HEK293 (cell line): ENCODE results near the gene GCNT1.
"Not testable (repeated sequence)": the region's sequence is repeated elsewhere in the genome, so short reads cannot be mapped to it uniquely, and the experiment has no call there.

Experiments
- CTCF ChIA-PET: fragments of 350-600 bp; formaldehyde crosslinking; extraction: SDS; loops from one replicate; lab custom pipeline; 2021; ENCODE audit warnings: antibody characterized with exemption; lab: Yijun Ruan, JAX
- POLR2A ChIA-PET: fragments of 300-600 bp; formaldehyde crosslinking; extraction: SDS; loops from one replicate; lab custom pipeline; 2020; ENCODE audit warnings: antibody characterized with exemption, inconsistent platforms; lab: Yijun Ruan, JAX
- H3K27ac ChIP-seq: fragments of 200-500 bp; sonication (Bioruptor generic); 2 replicates; pipeline ENCODE4 v1.5.1; 2014; ENCODE audit warnings: low read depth, low read length, control low read depth, inconsistent platforms; ENCODE audit errors: extremely low read depth
- H3K36me3 ChIP-seq, 2 experiments: fragments of 200-500 bp in 1 of 2; sonication (Bioruptor generic) in 1 of 2; 1 replicate in 1 of 2; 2 replicates in 1 of 2; pipeline ENCODE4 v1.5.1; 2014 to 2017; ENCODE audit warnings: inconsistent platforms in 2 of 2, low read length in 2 of 2; ENCODE audit not compliant: control insufficient read depth in 2 of 2, insufficient read depth in 1 of 2
- H3K4me1 ChIP-seq: fragments of 200-500 bp; sonication (Bioruptor generic); 2 replicates; pipeline ENCODE4 v1.5.1; 2014; ENCODE audit warnings: mild to moderate bottlenecking, low read length, inconsistent platforms; ENCODE audit not compliant: control insufficient read depth, insufficient read depth
- H3K4me3 ChIP-seq: 2 replicates; pipeline ENCODE4 v1.5.1; 2011; ENCODE audit warnings: low read depth, mild to moderate bottlenecking, control low read depth, low read length, moderate library complexity
- H3K9me3 ChIP-seq: fragments of 200-500 bp; sonication (Bioruptor generic); 2 replicates; pipeline ENCODE4 v1.5.1; 2014; ENCODE audit warnings: low read depth, low read length, inconsistent platforms; ENCODE audit not compliant: control insufficient read depth, insufficient read depth
- FEZF1 ChIP-seq: fragments of 450-650 bp; formaldehyde crosslinking; IDR thresholded peaks from 2 replicates; pipeline ENCODE4 v1.5.1; 2016; ENCODE audit warnings: missing biosample characterization, missing genetic modification characterization
- SCRT1 ChIP-seq: fragments of 450-650 bp; formaldehyde crosslinking; IDR thresholded peaks from 2 replicates; pipeline ENCODE4 v1.5.1; 2016; ENCODE audit warnings: missing biosample characterization, missing genetic modification characterization, borderline replicate concordance
- SCRT2 ChIP-seq: fragments of 450-650 bp; formaldehyde crosslinking; IDR thresholded peaks from 2 replicates; pipeline ENCODE4 v1.5.1; 2016; ENCODE audit warnings: missing biosample characterization, missing genetic modification characterization
- WT1 ChIP-seq: fragments of 450-650 bp; formaldehyde crosslinking; IDR thresholded peaks from 2 replicates; pipeline ENCODE4 v1.5.1; 2016; ENCODE audit warnings: missing biosample characterization, missing genetic modification characterization
- ZBTB7A ChIP-seq: fragments of 450-650 bp; formaldehyde crosslinking; IDR thresholded peaks from 2 replicates; pipeline ENCODE4 v1.5.1; 2016; ENCODE audit warnings: low read depth, missing biosample characterization, missing genetic modification characterization
- ZNF121 ChIP-seq: fragments of 450-650 bp; formaldehyde crosslinking; IDR thresholded peaks from 2 replicates; pipeline ENCODE4 v1.5.1; 2016; ENCODE audit warnings: missing biosample characterization, missing genetic modification characterization
- ZNF211 ChIP-seq: fragments of 450-650 bp; formaldehyde crosslinking; IDR thresholded peaks from 2 replicates; pipeline ENCODE4 v1.5.1; 2016; ENCODE audit warnings: low read depth, missing biosample characterization, missing genetic modification characterization
- ZNF214 ChIP-seq: fragments of 450-650 bp; formaldehyde crosslinking; IDR thresholded peaks from 2 replicates; pipeline ENCODE4 v1.5.1; 2017; ENCODE audit warnings: missing biosample characterization, mild to moderate bottlenecking, missing genetic modification characterization, borderline replicate concordance
- ZNF23 ChIP-seq: fragments of 450-650 bp; formaldehyde crosslinking; IDR thresholded peaks from 2 replicates; pipeline ENCODE4 v1.5.1; 2016; ENCODE audit warnings: missing biosample characterization, missing genetic modification characterization, borderline replicate concordance
- ZNF239 ChIP-seq: fragments of 450-650 bp; formaldehyde crosslinking; IDR thresholded peaks from 2 replicates; pipeline ENCODE4 v1.5.1; 2016; ENCODE audit warnings: missing biosample characterization, missing genetic modification characterization
- ZNF311 ChIP-seq: fragments of 450-650 bp; formaldehyde crosslinking; IDR thresholded peaks from 2 replicates; pipeline ENCODE4 v1.5.1; 2017; ENCODE audit warnings: missing biosample characterization, missing genetic modification characterization, borderline replicate concordance
- ZNF555 ChIP-seq: fragments of 450-650 bp; formaldehyde crosslinking; conservative IDR thresholded peaks from 2 replicates; pipeline ENCODE4 v1.5.1; 2017; ENCODE audit warnings: missing biosample characterization, mild to moderate bottlenecking, missing genetic modification characterization, inconsistent platforms
- ZNF571 ChIP-seq: fragments of 450-650 bp; formaldehyde crosslinking; IDR thresholded peaks from 2 replicates; pipeline ENCODE4 v1.5.0; 2017; ENCODE audit warnings: missing biosample characterization, missing genetic modification characterization
- ZNF623 ChIP-seq: fragments of 450-650 bp; formaldehyde crosslinking; IDR thresholded peaks from 2 replicates; pipeline ENCODE4 v1.5.1; 2016; ENCODE audit warnings: missing biosample characterization, missing genetic modification characterization
- ZNF654 ChIP-seq: fragments of 450-650 bp; formaldehyde crosslinking; IDR thresholded peaks from 2 replicates; pipeline ENCODE4 v1.5.1; 2016; ENCODE audit warnings: low read depth, missing biosample characterization, missing genetic modification characterization
- ZNF76 ChIP-seq: fragments of 450-650 bp; formaldehyde crosslinking; IDR thresholded peaks from 2 replicates; pipeline ENCODE4; 2016; ENCODE audit warnings: low read depth, missing biosample characterization, missing genetic modification characterization, borderline replicate concordance
- ZNF777 ChIP-seq: fragments of 450-650 bp; formaldehyde crosslinking; IDR thresholded peaks from 2 replicates; pipeline ENCODE4 v1.5.1; 2017; ENCODE audit warnings: missing biosample characterization, missing genetic modification characterization, borderline replicate concordance
- ZNF830 ChIP-seq: fragments of 450-650 bp; IDR thresholded peaks from 2 replicates; pipeline ENCODE4 v1.5.0; 2018; ENCODE audit warnings: missing biosample characterization, missing genetic modification characterization, low read depth, mild to moderate bottlenecking, moderate library complexity
- ZXDB ChIP-seq: fragments of 450-650 bp; formaldehyde crosslinking; IDR thresholded peaks from 2 replicates; pipeline ENCODE4 v1.5.1; 2016; ENCODE audit warnings: missing biosample characterization, missing genetic modification characterization
- TF ChIP-seq, protein P1 (sequence below): fragments of 450-650 bp; formaldehyde crosslinking; IDR thresholded peaks from 2 replicates; pipeline ENCODE4 v1.5.1; 2017; ENCODE audit warnings: missing biosample characterization, missing genetic modification characterization
- TF ChIP-seq, protein P2 (sequence below): fragments of 450-650 bp; formaldehyde crosslinking; IDR thresholded peaks from 2 replicates; pipeline ENCODE4 v1.5.0; 2017; ENCODE audit warnings: missing biosample characterization, missing genetic modification characterization, borderline replicate concordance
- TF ChIP-seq, protein P3 (sequence below): fragments of 450-650 bp; formaldehyde crosslinking; IDR thresholded peaks from 2 replicates; pipeline ENCODE4; 2016; ENCODE audit warnings: missing biosample characterization, missing genetic modification characterization

The GCNT1 gene

DNA sequence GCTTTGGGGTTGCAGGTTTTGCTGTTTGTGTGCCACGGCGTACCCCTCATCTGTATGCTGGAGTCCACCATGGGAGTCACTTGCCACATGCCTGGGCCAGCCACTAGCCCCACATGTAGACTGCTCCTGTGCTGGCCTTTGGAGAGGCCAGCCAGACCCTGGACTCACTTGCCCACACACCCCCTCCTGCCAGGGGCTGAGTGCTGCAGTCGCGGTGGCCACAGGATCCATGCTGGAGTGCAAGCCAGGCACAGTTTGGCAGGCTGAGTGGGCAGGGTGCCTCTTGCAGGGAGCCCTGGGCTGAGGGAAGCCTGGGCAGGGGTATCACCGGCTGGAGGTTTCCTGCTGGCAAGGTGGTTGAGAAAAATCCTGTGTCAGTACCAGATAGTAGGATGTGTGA is 25.6 kb upstream of the GCNT1 start:
- no peaks in the 10 kb centered on the region for H3K36me3 ChIP-seq
- H3K9me3 ChIP-seq = no peaks in the 10 kb centered on the region
- no peak overlapping the region for H3K27ac ChIP-seq
- CTCF ChIA-PET = interaction anchor here (1.2 to 4.1 kb wide), 2 partner anchors 13 to 271 kb away, joined by 3 to 16 read pairs; no protein-coding TSS in a partner anchor
- POLR2A ChIA-PET = no interaction called here
- H3K4me1 ChIP-seq = no peaks in the 10 kb centered on the region
- H3K4me3 ChIP-seq = no peak overlapping the region
- no peak for TF ChIP-seq FEZF1
- no peak for TF ChIP-seq ZBTB7A (tag by site-specific recombination)
- no peak for TF ChIP-seq ZXDB (tag by site-specific recombination)
- no peak for TF ChIP-seq ZNF571 (tag by site-specific recombination)
- TF ChIP-seq ZNF23 (tag by site-specific recombination) = no peak
- TF ChIP-seq ZNF555 (tag by site-specific recombination) = no peak
- no peak for TF ChIP-seq ZNF830
- no peak for TF ChIP-seq ZNF623 (tag by site-specific recombination)
- no peak for TF ChIP-seq ZNF777 (tag by site-specific recombination)
- no peak for TF ChIP-seq ZNF76
- TF ChIP-seq ZNF214 = no peak

DNA sequence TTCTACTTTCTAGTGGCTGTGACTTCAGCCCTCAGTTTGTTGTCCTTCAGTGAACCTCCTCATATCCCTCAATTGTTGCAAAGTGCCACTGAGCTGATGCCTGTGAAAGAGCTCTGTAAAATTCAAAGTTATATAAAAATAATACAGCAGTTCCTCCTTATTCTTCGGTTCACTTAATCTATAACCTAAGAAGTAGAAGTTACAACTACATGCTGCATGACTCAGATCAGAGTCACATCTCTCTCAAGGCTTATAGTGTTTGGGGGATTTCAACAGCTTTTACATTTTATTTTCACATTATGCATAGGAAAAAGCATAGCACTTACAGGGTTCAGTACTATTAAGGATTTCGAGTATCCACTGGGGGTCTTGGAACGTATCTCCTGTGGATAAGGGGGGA is 25.1 kb upstream of the GCNT1 start:
- TF ChIP-seq, protein P1, sequence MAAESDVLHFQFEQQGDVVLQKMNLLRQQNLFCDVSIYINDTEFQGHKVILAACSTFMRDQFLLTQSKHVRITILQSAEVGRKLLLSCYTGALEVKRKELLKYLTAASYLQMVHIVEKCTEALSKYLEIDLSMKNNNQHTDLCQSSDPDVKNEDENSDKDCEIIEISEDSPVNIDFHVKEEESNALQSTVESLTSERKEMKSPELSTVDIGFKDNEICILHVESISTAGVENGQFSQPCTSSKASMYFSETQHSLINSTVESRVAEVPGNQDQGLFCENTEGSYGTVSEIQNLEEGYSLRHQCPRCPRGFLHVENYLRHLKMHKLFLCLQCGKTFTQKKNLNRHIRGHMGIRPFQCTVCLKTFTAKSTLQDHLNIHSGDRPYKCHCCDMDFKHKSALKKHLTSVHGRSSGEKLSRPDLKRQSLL (tag by site-specific recombination) = no peak
- TF ChIP-seq, protein P2, sequence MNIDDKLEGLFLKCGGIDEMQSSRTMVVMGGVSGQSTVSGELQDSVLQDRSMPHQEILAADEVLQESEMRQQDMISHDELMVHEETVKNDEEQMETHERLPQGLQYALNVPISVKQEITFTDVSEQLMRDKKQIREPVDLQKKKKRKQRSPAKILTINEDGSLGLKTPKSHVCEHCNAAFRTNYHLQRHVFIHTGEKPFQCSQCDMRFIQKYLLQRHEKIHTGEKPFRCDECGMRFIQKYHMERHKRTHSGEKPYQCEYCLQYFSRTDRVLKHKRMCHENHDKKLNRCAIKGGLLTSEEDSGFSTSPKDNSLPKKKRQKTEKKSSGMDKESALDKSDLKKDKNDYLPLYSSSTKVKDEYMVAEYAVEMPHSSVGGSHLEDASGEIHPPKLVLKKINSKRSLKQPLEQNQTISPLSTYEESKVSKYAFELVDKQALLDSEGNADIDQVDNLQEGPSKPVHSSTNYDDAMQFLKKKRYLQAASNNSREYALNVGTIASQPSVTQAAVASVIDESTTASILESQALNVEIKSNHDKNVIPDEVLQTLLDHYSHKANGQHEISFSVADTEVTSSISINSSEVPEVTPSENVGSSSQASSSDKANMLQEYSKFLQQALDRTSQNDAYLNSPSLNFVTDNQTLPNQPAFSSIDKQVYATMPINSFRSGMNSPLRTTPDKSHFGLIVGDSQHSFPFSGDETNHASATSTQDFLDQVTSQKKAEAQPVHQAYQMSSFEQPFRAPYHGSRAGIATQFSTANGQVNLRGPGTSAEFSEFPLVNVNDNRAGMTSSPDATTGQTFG (tag by site-specific recombination) = no peak
- TF ChIP-seq ZNF654 (tag by site-specific recombination) (no peak), SCRT1 (no peak), ZNF311 (no peak), SCRT2 (tag by site-specific recombination) (no peak), ZNF211 (no peak), ZNF239 (tag by site-specific recombination) (no peak), ZNF121 (tag by site-specific recombination) (no peak), WT1 (tag by site-specific recombination) (no peak)
- TF ChIP-seq, protein P3, sequence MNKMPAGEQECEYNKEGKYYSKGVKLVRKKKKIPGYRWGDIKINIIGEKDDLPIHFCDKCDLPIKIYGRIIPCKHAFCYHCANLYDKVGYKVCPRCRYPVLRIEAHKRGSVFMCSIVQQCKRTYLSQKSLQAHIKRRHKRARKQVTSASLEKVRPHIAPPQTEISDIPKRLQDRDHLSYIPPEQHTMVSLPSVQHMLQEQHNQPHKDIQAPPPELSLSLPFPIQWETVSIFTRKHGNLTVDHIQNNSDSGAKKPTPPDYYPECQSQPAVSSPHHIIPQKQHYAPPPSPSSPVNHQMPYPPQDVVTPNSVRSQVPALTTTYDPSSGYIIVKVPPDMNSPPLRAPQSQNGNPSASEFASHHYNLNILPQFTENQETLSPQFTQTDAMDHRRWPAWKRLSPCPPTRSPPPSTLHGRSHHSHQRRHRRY (tag by site-specific recombination) = no peak
- TF ChIP-seq, all 188 proteins: peak for 0
- Histone ChIP-seq H3K36me3 (no peaks in the 10 kb centered on the region), H3K4me3 (no peak overlapping the region), H3K27ac (no peak overlapping the region), H3K9me3 (no peaks in the 10 kb centered on the region), H3K4me1 (no peaks in the 10 kb centered on the region)
- CTCF ChIA-PET = interaction anchor here (1.2 to 4.1 kb wide), 2 partner anchors 14 to 270 kb away, joined by 3 to 16 read pairs; no protein-coding TSS in a partner anchor
- POLR2A ChIA-PET = no interaction called here

DNA sequence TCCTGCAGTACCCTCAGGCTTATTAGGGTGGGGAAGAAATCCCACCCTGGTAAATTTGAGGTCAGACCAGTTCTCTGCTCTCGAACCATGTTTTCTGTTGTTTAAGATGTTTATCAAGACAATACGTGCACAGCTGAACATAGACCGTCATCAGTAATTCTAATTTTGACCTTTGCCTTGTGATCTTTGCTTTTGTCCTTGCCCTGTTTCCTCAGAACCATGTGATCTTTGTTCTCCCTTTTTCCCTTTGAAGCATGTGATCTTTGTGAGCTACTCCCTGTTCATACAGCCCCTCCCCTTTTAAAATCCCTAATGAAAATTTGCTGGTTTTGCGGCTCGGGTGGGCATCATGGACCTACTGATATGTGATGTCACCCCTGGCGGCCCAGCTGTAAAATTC is 24.1 kb upstream of the GCNT1 start:
- H3K4me3 ChIP-seq, H3K27ac ChIP-seq, H3K36me3 ChIP-seq, H3K4me1 ChIP-seq, POLR2A ChIA-PET, H3K9me3 ChIP-seq: not testable (repeated sequence)
- CTCF ChIA-PET = interaction anchor here (1.2 to 4.1 kb wide), 2 partner anchors 15 to 269 kb away, joined by 3 to 16 read pairs; no protein-coding TSS in a partner anchor

DNA sequence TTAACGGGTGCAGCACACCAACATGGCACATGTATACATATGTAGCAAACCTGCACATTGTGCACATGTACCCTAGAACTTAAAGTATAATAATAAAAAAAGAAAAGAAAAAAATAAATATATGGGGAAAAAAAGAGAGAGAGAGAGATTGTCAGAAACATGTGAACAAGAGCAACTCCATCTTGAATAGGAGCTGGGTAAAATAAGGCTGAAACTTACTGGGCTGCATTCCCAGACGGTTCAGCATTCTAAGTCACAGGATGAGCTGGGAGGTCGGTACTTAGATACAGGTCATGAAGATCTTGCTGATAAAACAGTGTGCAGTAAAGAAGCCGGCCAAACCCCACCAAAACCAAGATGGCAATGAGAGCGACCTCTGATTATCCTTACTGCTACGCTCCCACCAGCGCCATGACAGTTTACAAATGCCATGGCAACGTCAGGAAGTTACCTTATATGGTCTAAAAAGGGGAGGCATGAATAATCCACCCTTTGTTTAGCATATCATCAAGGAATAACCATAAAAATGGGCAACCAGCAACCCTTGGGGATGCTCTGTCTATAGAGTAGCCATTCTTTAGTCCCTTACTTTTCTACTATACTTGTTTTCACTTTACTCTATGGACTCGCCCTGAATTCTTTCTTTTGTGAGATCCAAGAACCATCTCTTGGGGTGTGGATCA is 21.8 kb upstream of the GCNT1 start:
- H3K4me1 ChIP-seq, POLR2A ChIA-PET, H3K9me3 ChIP-seq, H3K4me3 ChIP-seq, H3K27ac ChIP-seq, H3K36me3 ChIP-seq: not testable (repeated sequence)
- CTCF ChIA-PET = interaction anchor here (0.6 to 0.9 kb wide), 2 partner anchors 37 to 222 kb away, joined by 3 to 4 read pairs; no protein-coding TSS in a partner anchor
